ENCODE results near the gene FAM171A1.

Gene FAM171A1

GRCh38 chr10:15242261-15242840, 128.7 kb downstream of the FAM171A1 start:
- DNase-seq (ENCODE audit: low spot score) = no peak

- DNase-seq (ENCODE audit: low spot score) = no peak
These were observed 129.8 kb downstream of the FAM171A1 start for GRCh38 chr10:15241306-15241705.

- no peak for DNase-seq (ENCODE audit: low spot score)
These were observed 132.3 kb downstream of the FAM171A1 start for GRCh38 chr10:15238555-15239335.

- no peak for DNase-seq (ENCODE audit: low spot score)
These were observed 133.7 kb downstream of the FAM171A1 start for GRCh38 chr10:15237351-15237750.

GRCh38 chr10:15236340-15236739, 134.7 kb downstream of the FAM171A1 start:
- no peak for DNase-seq (ENCODE audit: low spot score)

- DNase-seq (ENCODE audit: low spot score) = no peak
These were observed 138.8 kb downstream of the FAM171A1 start for GRCh38 chr10:15232279-15232678.

GRCh38 chr10:15231426-15231825, 139.7 kb downstream of the FAM171A1 start:
- DNase-seq (ENCODE audit: low spot score) = no peak

GRCh38 chr10:15230257-15230656, 140.8 kb downstream of the FAM171A1 start:
- no peak for DNase-seq (ENCODE audit: low spot score)

GRCh38 chr10:15229268-15229667, 141.8 kb downstream of the FAM171A1 start:
- DNase-seq (ENCODE audit: low spot score) = no peak

GRCh38 chr10:15228426-15228825, 142.7 kb downstream of the FAM171A1 start:
- DNase-seq (ENCODE audit: low spot score) = no peak

- DNase-seq (ENCODE audit: low spot score) = no peak
These were observed 143.3 kb downstream of the FAM171A1 start for GRCh38 chr10:15227611-15228372.

GRCh38 chr10:15225511-15225910, 145.6 kb downstream of the FAM171A1 start:
- no peak for DNase-seq (ENCODE audit: low spot score)

GRCh38 chr10:15224948-15225347, 146.1 kb downstream of the FAM171A1 start:
- DNase-seq (ENCODE audit: low spot score) = no peak

- no peak for DNase-seq (ENCODE audit: low spot score)
These were observed 147.9 kb downstream of the FAM171A1 start for GRCh38 chr10:15223174-15223573.

- no peak for DNase-seq (ENCODE audit: low spot score)
These were observed 148.6 kb downstream of the FAM171A1 start for GRCh38 chr10:15222511-15222910.

- DNase-seq (ENCODE audit: low spot score) = no peak
These were observed 150.6 kb downstream of the FAM171A1 start for GRCh38 chr10:15220445-15220844.

- no peak for DNase-seq (ENCODE audit: low spot score)
These were observed 154.4 kb downstream of the FAM171A1 start for GRCh38 chr10:15216700-15217099.

GRCh38 chr10:15214237-15214636, 156.9 kb downstream of the FAM171A1 start:
- DNase-seq (ENCODE audit: low spot score) = no peak

GRCh38 chr10:15213461-15213861, 157.6 kb downstream of the FAM171A1 start:
- DNase-seq (ENCODE audit: low spot score) = no peak

- DNase-seq (ENCODE audit: low spot score) = no peak
These were observed 159.6 kb downstream of the FAM171A1 start for GRCh38 chr10:15211464-15211979.

- no peak for DNase-seq (ENCODE audit: low spot score)
These were observed 160.6 kb downstream of the FAM171A1 start for GRCh38 chr10:15210521-15210920.

- DNase-seq (ENCODE audit: low spot score) = peak; percentile 94
These were observed 161.1 kb downstream of the FAM171A1 start for GRCh38 chr10:15209827-15210509.
